HL-60/S4 treated with retinoic acid at 250 ng/mL for 4 days and 3 days (cell line): ENCODE data around the gene PTK6.

Source experiments
- in situ Hi-C: fragments of 300-500 bp; cut with MboI; formaldehyde crosslinking; loops from 2 replicates; pipeline ENCODE4 v1.7.0; 2022; ENCODE audit warnings: low sequenced_read_pairs

The PTK6 gene

GRCh38 chr20:63570281-63571086 lies 33.3 kb upstream of the PTK6 start:
- in situ Hi-C loops: no loop called here

GRCh38 chr20:63568986-63569949 lies 32.1 kb upstream of the PTK6 start:
- in situ Hi-C loops: no loop called here

GRCh38 chr20:63568170-63568981 lies 31.2 kb upstream of the PTK6 start:
- in situ Hi-C loops: no loop called here

GRCh38 chr20:63567386-63568169 lies 30.4 kb upstream of the PTK6 start:
- in situ Hi-C loops: no loop called here

- in situ Hi-C loops: no loop called here
These were observed 29.9 kb upstream of the PTK6 start for GRCh38 chr20:63567136-63567385.

- in situ Hi-C loops: no loop called here
These were observed 29.4 kb upstream of the PTK6 start for GRCh38 chr20:63566395-63567135.

GRCh38 chr20:63565699-63566335 lies 28.6 kb upstream of the PTK6 start:
- in situ Hi-C loops: no loop called here

- in situ Hi-C loops: no loop called here
These were observed 28.0 kb upstream of the PTK6 start for GRCh38 chr20:63565021-63565698.

GRCh38 chr20:63564036-63564810 lies 27.0 kb upstream of the PTK6 start:
- in situ Hi-C loops: no loop called here

- in situ Hi-C loops: no loop called here
These were observed 26.2 kb upstream of the PTK6 start for GRCh38 chr20:63563225-63563935.

- in situ Hi-C loops: no loop called here
These were observed 25.5 kb upstream of the PTK6 start for GRCh38 chr20:63562461-63563224.

GRCh38 chr20:63561624-63562396 lies 24.6 kb upstream of the PTK6 start:
- in situ Hi-C loops: no loop called here

GRCh38 chr20:63560856-63561609 lies 23.9 kb upstream of the PTK6 start:
- in situ Hi-C loops: no loop called here

GRCh38 chr20:63560333-63560805 lies 23.2 kb upstream of the PTK6 start:
- in situ Hi-C loops: no loop called here
